Measurements from ENCODE around the gene TMEM132C. TPM values are rescaled to one million over a fixed set of nuclear protein-coding genes. Genes with fewer than 3 reads are reported as not detected.

The TMEM132C gene
- total and polyA plus RNA-seq, 2 donors (not counting 3 experiments of a cell fraction or from before 2014, with no cell fraction given) = not detected

DNA sequence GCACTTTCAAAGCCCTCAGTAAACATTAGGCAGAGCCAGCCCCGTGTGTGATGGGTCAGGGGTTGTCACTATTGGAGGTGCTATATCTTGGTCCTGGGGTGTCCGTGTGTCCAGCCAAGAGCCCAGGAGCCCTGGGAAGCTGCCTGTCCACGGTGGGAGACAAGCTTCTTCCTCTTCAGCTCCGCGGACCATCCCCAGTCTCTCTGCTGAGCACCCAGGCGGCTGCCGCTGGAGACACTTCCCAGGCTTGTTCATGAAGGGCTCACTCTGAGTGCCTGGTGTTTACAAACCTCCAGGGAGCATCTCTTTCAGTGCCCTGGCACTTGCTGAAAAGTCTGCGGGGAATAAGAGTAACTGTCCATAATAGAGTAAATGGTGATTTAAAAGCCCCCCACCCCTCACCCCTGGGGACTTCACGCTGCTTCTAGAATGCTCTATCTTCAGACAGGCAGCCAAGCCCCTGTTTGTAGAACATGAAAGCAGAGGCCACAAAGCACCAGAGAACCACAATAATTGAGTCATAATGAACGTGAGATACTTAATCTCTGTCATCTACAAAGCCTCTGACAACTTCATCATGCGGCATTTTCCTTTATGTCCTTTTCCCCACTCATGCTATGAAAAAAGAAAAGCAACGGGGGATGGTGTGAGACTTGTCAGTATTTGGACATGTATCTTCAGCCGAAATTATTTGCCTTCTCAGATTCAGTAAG is 178.6 kb downstream of the TMEM132C start:
- Histone ChIP-seq H3K4me1 (ENCODE audit: control insufficient read depth, extremely low read depth, insufficient read depth, low read length) (no peaks in the 10 kb centered on the region), H3K9ac (replicated peaks; ENCODE audit: extremely low read depth, insufficient read depth, low read length) (no peak overlapping the region), H3K4me2 (ENCODE audit: insufficient read depth, low read length) (no peak overlapping the region), H3K27me3 (ENCODE audit: control insufficient read depth in 2 of 2, insufficient read depth in 2 of 2, low read length in 2 of 2) (no peaks in the 10 kb centered on the region), H3K9me1 (replicated peaks; ENCODE audit: control insufficient read depth, extremely low read depth, insufficient read depth, low read length) (no peaks in the 10 kb centered on the region), H3K4me3 (replicated peaks in 1 of 3; ENCODE audit: insufficient read depth in 1 of 3, low read depth in 1 of 3, low read length in 3 of 3) (no peak overlapping the region), H3K79me2 (ENCODE audit: control insufficient read depth, insufficient read depth, low read length) (no peaks in the 10 kb centered on the region), H2AFZ (ENCODE audit: low read depth, low read length) (no peak overlapping the region), H3K27ac (ENCODE audit: insufficient read depth, low read depth, low read length) (no peak overlapping the region), H4K20me1 (replicated peaks; ENCODE audit: control insufficient read depth, extremely low read depth, insufficient read depth, low read length) (no peaks in the 10 kb centered on the region), H3K36me3 (ENCODE audit: control insufficient read depth in 2 of 2, extremely low read depth in 1 of 2, insufficient read depth in 2 of 2, low read length in 2 of 2) (no peaks in the 10 kb centered on the region), H3K9me3 (replicated peaks; ENCODE audit: control insufficient read depth, insufficient read depth, low read length) (peaks cover 8% of the 10 kb centered on the region)
- intact Hi-C loops (cut with micrococcal nuclease) = no loop called here
- ChIA-PET POLR2A (no interaction called here), CTCF (no interaction called here)
- DNase-seq (ENCODE audit: low read depth, low spot score) = no peak
- TF ChIP-seq GATA2 (IDR thresholded peaks at IDR 0.05; ENCODE audit: insufficient read depth, insufficient read length, low read depth, low read length) (no peak), POLR2AphosphoS5 (IDR thresholded peaks at IDR 0.05; ENCODE audit: insufficient read depth, low read depth, low read length) (no peak), MAX (IDR thresholded peaks at IDR 0.05; ENCODE audit: insufficient read depth, insufficient read length) (no peak), JUN (IDR thresholded peaks at IDR 0.05; ENCODE audit: borderline replicate concordance, insufficient read depth, insufficient read length, low read depth) (no peak), POLR2A (IDR thresholded peaks at IDR 0.05; ENCODE audit: low read depth, low read length) (no peak), MYC (IDR thresholded peaks at IDR 0.05; ENCODE audit: low read depth, low read length) (no peak), FOS (IDR thresholded peaks at IDR 0.05; ENCODE audit: borderline replicate concordance, insufficient read depth, low read length) (no peak), EZH2 (IDR thresholded peaks at IDR 0.05; ENCODE audit: borderline replicate concordance, low read depth, low read length, severe bottlenecking) (no peak)
- TF ChIP-seq, protein P1, sequence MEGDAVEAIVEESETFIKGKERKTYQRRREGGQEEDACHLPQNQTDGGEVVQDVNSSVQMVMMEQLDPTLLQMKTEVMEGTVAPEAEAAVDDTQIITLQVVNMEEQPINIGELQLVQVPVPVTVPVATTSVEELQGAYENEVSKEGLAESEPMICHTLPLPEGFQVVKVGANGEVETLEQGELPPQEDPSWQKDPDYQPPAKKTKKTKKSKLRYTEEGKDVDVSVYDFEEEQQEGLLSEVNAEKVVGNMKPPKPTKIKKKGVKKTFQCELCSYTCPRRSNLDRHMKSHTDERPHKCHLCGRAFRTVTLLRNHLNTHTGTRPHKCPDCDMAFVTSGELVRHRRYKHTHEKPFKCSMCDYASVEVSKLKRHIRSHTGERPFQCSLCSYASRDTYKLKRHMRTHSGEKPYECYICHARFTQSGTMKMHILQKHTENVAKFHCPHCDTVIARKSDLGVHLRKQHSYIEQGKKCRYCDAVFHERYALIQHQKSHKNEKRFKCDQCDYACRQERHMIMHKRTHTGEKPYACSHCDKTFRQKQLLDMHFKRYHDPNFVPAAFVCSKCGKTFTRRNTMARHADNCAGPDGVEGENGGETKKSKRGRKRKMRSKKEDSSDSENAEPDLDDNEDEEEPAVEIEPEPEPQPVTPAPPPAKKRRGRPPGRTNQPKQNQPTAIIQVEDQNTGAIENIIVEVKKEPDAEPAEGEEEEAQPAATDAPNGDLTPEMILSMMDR (IDR thresholded peaks at IDR 0.05; ENCODE audit: extremely low read depth in 1 of 2, insufficient read depth in 1 of 2, low read depth in 1 of 2, low read length in 2 of 2) = no peak
- BruUV-seq (replicated peaks) = no TSS peak
- no peak for FAIRE-seq
- dilution Hi-C loops (cut with MboI; ENCODE audit: extremely low pct_ligation_motif_present, low sequenced_read_pairs) = no loop called here

All from endothelial cell of umbilical vein (primary cell).